Mucosa of descending colon (tissue), 3 donors: Measurements from ENCODE around the gene UNC5CL. TPM values are rescaled to one million over a fixed set of nuclear protein-coding genes. Genes with fewer than 3 reads are reported as not detected.

Source experiments
- ATAC-seq: fragments of 200-7000 bp; cut with Tn5 transposase; one replicate; pipeline ENCODE4 v1.9.1; 2020; ENCODE audit warnings: mild to moderate bottlenecking, moderate library complexity
- DNase-seq, 3 donors: peaks; one replicate each; pipeline ENCODE4 v3.0.0-alpha.2; 2020
- H3K36me3 ChIP-seq: fragments of 200-600 bp; one replicate; pipeline ENCODE4 v1.8.0; 2021; ENCODE audit warnings: low read depth, mild to moderate bottlenecking
- H3K4me1 ChIP-seq: fragments of 200-600 bp; one replicate; pipeline ENCODE4 v1.8.0; 2021; ENCODE audit warnings: low read depth, mild to moderate bottlenecking
- H3K4me3 ChIP-seq: fragments of 200-600 bp; one replicate; pipeline ENCODE4 v1.8.0; 2021; ENCODE audit warnings: mild to moderate bottlenecking
- H3K9me3 ChIP-seq: fragments of 200-600 bp; one replicate; pipeline ENCODE4 v1.8.0; 2021; ENCODE audit warnings: mild to moderate bottlenecking
- CTCF ChIP-seq: fragments of 200-600 bp; IDR thresholded peaks from one replicate; pipeline ENCODE4 v1.8.0; 2022; ENCODE audit warnings: antibody characterized with exemption, mild to moderate bottlenecking
- intact Hi-C, 2 donors: fragments of 100-400 bp; cut with DNase I in 1 of 2; cut with micrococcal nuclease in 1 of 2; formaldehyde crosslinking; loops; one replicate each; pipeline versions ENCODE4 v1.11.0 to v1.11.1; 2022; cut with DNase I, micrococcal nuclease
- total RNA-seq, 3 donors: library from RNA; stranded (reverse); fragmentation: NEBNext Ultra II Directional in 2 of 3; extraction: Animal tissue kit (Norgen Biotek cat#: 25700) in 2 of 3; gene quantifications; one replicate each; pipeline versions ENCODE4 v1.2.1 to v1.2.4, GENCODE V29; 2021 to 2023
- donor health status: DM: no; HTN: no; CAD: no; lungs with moderate emphysema.
- donor health status: DM: no; HTN: no; CAD: no.
- donor health status: DM: no; HTN: yes; CAD: no.

Gene UNC5CL
- total RNA-seq, 3 donors from 2014 or later = 3.4 to 9.7 (median 7.4) TPM

- intact Hi-C loops = no loop called here
- no peak for TF ChIP-seq CTCF
- DNase-seq = no peak
These were observed 55.3 kb downstream of the UNC5CL start for GRCh38 chr6:40983752-40984151.

GRCh38 chr6:40982917-40983316 lies 56.1 kb downstream of the UNC5CL start:
- no peak overlapping the region for H3K4me3 ChIP-seq
- DNase-seq = no peak
- H3K36me3 ChIP-seq = no peaks in the 10 kb centered on the region
- no peaks in the 10 kb centered on the region for H3K9me3 ChIP-seq
- intact Hi-C loops = no loop called here
- no peaks in the 10 kb centered on the region for H3K4me1 ChIP-seq
- no peak for TF ChIP-seq CTCF
- no peak for ATAC-seq

More at GRCh38 chr6:40983752-40984151, 55.3 kb downstream of the UNC5CL start:
- Histone ChIP-seq H3K4me3 (no peak overlapping the region), H3K36me3 (no peaks in the 10 kb centered on the region), H3K9me3 (no peaks in the 10 kb centered on the region), H3K4me1 (no peaks in the 10 kb centered on the region)
- ATAC-seq = no peak

GRCh38 chr6:40978687-40979289 lies 60.2 kb downstream of the UNC5CL start:
- TF ChIP-seq CTCF = no peak
- Histone ChIP-seq H3K4me1 (no peaks in the 10 kb centered on the region), H3K9me3 (no peaks in the 10 kb centered on the region), H3K4me3 (no peak overlapping the region), H3K36me3 (no peaks in the 10 kb centered on the region)
- intact Hi-C loops = no loop called here
- ATAC-seq (no peak), DNase-seq (no peak)

DNA sequence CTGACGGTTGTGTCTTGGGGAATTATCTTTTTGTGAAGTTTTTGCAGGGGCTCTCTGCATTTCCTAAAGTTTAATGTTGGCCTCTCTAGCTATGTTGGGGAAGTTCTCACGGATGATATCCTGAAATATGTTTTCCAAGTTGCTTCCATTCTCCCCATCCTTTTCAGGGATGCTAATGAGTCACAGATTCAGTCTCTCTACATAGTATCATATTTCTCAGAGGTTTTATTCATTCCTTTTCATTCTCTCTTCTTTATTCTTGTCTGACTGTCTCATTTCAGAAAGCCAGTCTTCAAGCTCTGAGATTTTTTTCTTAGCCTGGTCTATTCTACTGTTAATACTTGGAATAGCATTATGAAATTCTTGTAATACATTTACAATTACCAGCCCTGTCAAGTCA lies 61.3 kb downstream of the UNC5CL start:
- H3K4me1 ChIP-seq = no peaks in the 10 kb centered on the region
- intact Hi-C loops = no loop called here
- TF ChIP-seq CTCF = no peak

GRCh38 chr6:40977085-40977484 lies 61.9 kb downstream of the UNC5CL start:
- intact Hi-C loops = no loop called here
- Histone ChIP-seq H3K4me1 (no peaks in the 10 kb centered on the region), H3K9me3 (no peaks in the 10 kb centered on the region), H3K36me3 (no peaks in the 10 kb centered on the region), H3K4me3 (no peak overlapping the region)
- ATAC-seq = no peak
- TF ChIP-seq CTCF = no peak
- no peak for DNase-seq

More for the DNA sequence above, 61.3 kb downstream of the UNC5CL start:
- Histone ChIP-seq H3K9me3 (no peaks in the 10 kb centered on the region), H3K4me3 (no peak overlapping the region), H3K36me3 (no peaks in the 10 kb centered on the region)
- DNase-seq (no peak), ATAC-seq (no peak)

Other genes starting within 250 kb of the UNC5CL start
- under 1 TPM in 1 of 3 donors, not detected in 2; 0.48 TPM for gene TSPO2, start 3.2 kb upstream of the UNC5CL start, total RNA-seq
- gene APOBEC2, start 14.0 kb upstream of the UNC5CL start, total RNA-seq = not detected
- gene OARD1, start 33.1 kb upstream of the UNC5CL start, total RNA-seq = 10 to 100 TPM; 23.0 to 37.4 (median 23.7) TPM
- 10 to 100 TPM; 19.0 to 20.9 (median 20.2) TPM for gene NFYA, start 33.8 kb upstream of the UNC5CL start, total RNA-seq
- under 1 TPM in 1 of 3 donors, not detected in 2; 0.35 TPM for gene TREML1, start 115.1 kb upstream of the UNC5CL start, total RNA-seq
- gene TREM2, start 123.9 kb upstream of the UNC5CL start, total RNA-seq = 1 to 10 TPM in 1 of 3 donors, under 1 TPM in 2; 0.29 to 1.3 (median 0.67) TPM
- gene TREML2, start 161.9 kb upstream of the UNC5CL start, total RNA-seq = not detected
- gene TREML4, start 189.1 kb upstream of the UNC5CL start, total RNA-seq = not detected
- gene TREM1, start 247.5 kb upstream of the UNC5CL start, total RNA-seq = 1 to 10 TPM in 2 of 3 donors, not detected in 1; 1.2 to 2.0 TPM